ENCODE measurements around the gene NOS1AP. TPM values are rescaled to one million over a fixed set of nuclear protein-coding genes. Genes with fewer than 3 reads are reported as not detected.

NOS1AP gene
- total RNA-seq, 1 experiment from 2014 or later, result 5.3 TPM

GRCh38 chr1:162321809-162322422, 252.4 kb downstream of the NOS1AP start:
- CTCF ChIA-PET, result no interaction called here
- Histone ChIP-seq H3K27ac (ENCODE audit: low read depth, low read length) (no peak overlapping the region), H3K9me3 (ENCODE audit: control insufficient read depth in 1 of 2, insufficient read depth in 1 of 2, low read depth in 1 of 2, low read length in 2 of 2) (no peaks in the 10 kb centered on the region), H4K20me1 (ENCODE audit: insufficient read depth) (no peaks in the 10 kb centered on the region), H3K27me3 (ENCODE audit: insufficient read depth, low read length) (no peaks in the 10 kb centered on the region), H3K4me1 (ENCODE audit: control insufficient read depth in 1 of 2, insufficient read depth in 2 of 2, low read length in 2 of 2) (no peaks in the 10 kb centered on the region), H3K36me3 (ENCODE audit: control insufficient read depth in 1 of 2, insufficient read depth in 2 of 2, low read length in 2 of 2) (no peaks in the 10 kb centered on the region), H3K4me3 (replicated peaks in 1 of 2; ENCODE audit: low read depth in 1 of 2, low read length in 2 of 2) (no peak overlapping the region), H3K9ac (ENCODE audit: low read length) (no peak overlapping the region), H3K9me2 (ENCODE audit: insufficient read depth) (no peaks in the 10 kb centered on the region), H3K4me2 (ENCODE audit: low read length) (no peak overlapping the region), H3K79me2 (ENCODE audit: insufficient read depth, low read length) (no peaks in the 10 kb centered on the region), H2AFZ (ENCODE audit: low read depth, low read length, poor library complexity, severe bottlenecking) (no peak overlapping the region)
- intact Hi-C loops (cut with micrococcal nuclease), result no loop called here
- DNase-seq (ENCODE audit: low read depth, low spot score) (no peak), ATAC-seq (no peak)
- BruUV-seq (replicated peaks), result no TSS peak
- TF ChIP-seq CEBPB (IDR thresholded peaks at IDR 0.05; ENCODE audit: low read depth), result no peak
- TF ChIP-seq REST (IDR thresholded peaks at IDR 0.05; ENCODE audit: low read depth), result no peak
- TF ChIP-seq ZFX (IDR thresholded peaks at IDR 0.05), result no peak
- no peak for TF ChIP-seq JUND (IDR thresholded peaks at IDR 0.05)
- TF ChIP-seq ZNF274 (IDR thresholded peaks at IDR 0.05; ENCODE audit: low read depth, low read length), result no peak
- no peak for TF ChIP-seq EGR1 (IDR thresholded peaks at IDR 0.05; ENCODE audit: low read depth)
- POLR2A ChIA-PET, result no interaction called here
- RAD21 ChIA-PET (ENCODE audit: low non-redundant PET in 1 of 2, low total read pairs in 2 of 2, uncharacterized antibody in 2 of 2, unreplicated experiment in 2 of 2), result no interaction called here

- Histone ChIP-seq H3K4me3 (replicated peaks in 1 of 2; ENCODE audit: low read depth in 1 of 2, low read length in 2 of 2) (no peak overlapping the region), H3K9me3 (ENCODE audit: control insufficient read depth in 1 of 2, insufficient read depth in 1 of 2, low read depth in 1 of 2, low read length in 2 of 2) (no peaks in the 10 kb centered on the region), H3K4me1 (ENCODE audit: control insufficient read depth in 1 of 2, insufficient read depth in 2 of 2, low read length in 2 of 2) (no peaks in the 10 kb centered on the region), H3K27ac (ENCODE audit: low read depth, low read length) (no peak overlapping the region), H3K27me3 (ENCODE audit: insufficient read depth, low read length) (no peaks in the 10 kb centered on the region), H3K36me3 (ENCODE audit: control insufficient read depth in 1 of 2, insufficient read depth in 2 of 2, low read length in 2 of 2) (no peaks in the 10 kb centered on the region), H3K9me2 (ENCODE audit: insufficient read depth) (no peaks in the 10 kb centered on the region), H3K9ac (ENCODE audit: low read length) (no peak overlapping the region), H3K4me2 (ENCODE audit: low read length) (no peak overlapping the region), H2AFZ (ENCODE audit: low read depth, low read length, poor library complexity, severe bottlenecking) (no peak overlapping the region), H4K20me1 (ENCODE audit: insufficient read depth) (no peaks in the 10 kb centered on the region), H3K79me2 (ENCODE audit: insufficient read depth, low read length) (no peaks in the 10 kb centered on the region)
- ChIA-PET POLR2A (no interaction called here), CTCF (no interaction called here), RAD21 (ENCODE audit: low non-redundant PET in 1 of 2, low total read pairs in 2 of 2, uncharacterized antibody in 2 of 2, unreplicated experiment in 2 of 2) (no interaction called here)
- ATAC-seq (no peak), DNase-seq (ENCODE audit: low read depth, low spot score) (no peak)
- no TSS peak for BruUV-seq (replicated peaks)
- intact Hi-C loops (cut with micrococcal nuclease), result no loop called here
- TF ChIP-seq RAD21 (IDR thresholded peaks at IDR 0.05; ENCODE audit: low read depth), result no peak
- no peak for TF ChIP-seq FOSL1 (IDR thresholded peaks at IDR 0.05; ENCODE audit: low read depth)
- no peak for TF ChIP-seq SP1 (IDR thresholded peaks at IDR 0.05; ENCODE audit: low read depth)
- no peak for TF ChIP-seq ZBTB33 (IDR thresholded peaks at IDR 0.05; ENCODE audit: extremely low read depth, insufficient replicate concordance, low read length)
- TF ChIP-seq SIN3A (IDR thresholded peaks at IDR 0.05; ENCODE audit: low read depth), result no peak
- TF ChIP-seq CBX3 (IDR thresholded peaks at IDR 0.05; ENCODE audit: low read depth), result no peak
- no peak for TF ChIP-seq TCF7L2 (IDR thresholded peaks at IDR 0.05; ENCODE audit: borderline replicate concordance, extremely low read depth, insufficient read depth, insufficient read length)
- no peak for TF ChIP-seq POLR2A (IDR thresholded peaks at IDR 0.05; ENCODE audit: borderline replicate concordance, extremely low read depth, insufficient read depth, insufficient read length)
- no peak for TF ChIP-seq CTCF (IDR thresholded peaks at IDR 0.05 in 2 of 3, conservative IDR thresholded peaks at IDR 0.05 in 1 of 3; ENCODE audit: borderline replicate concordance in 1 of 3, insufficient read depth in 1 of 3, low read depth in 2 of 3, low read length in 2 of 3)
Observed at GRCh38 chr1:162323023-162323422, 253.5 kb downstream of the NOS1AP start.
